Muscle layer of duodenum (tissue), 2 donors: Measurements from ENCODE around the gene PAPOLB.

Source experiments
- H3K27ac ChIP-seq: one replicate; pipeline ENCODE4 v1.7.0; 2013; ENCODE audit warnings: mild to moderate bottlenecking, low read length
- H3K27me3 ChIP-seq: one replicate; pipeline ENCODE4 v1.7.0; 2013; ENCODE audit warnings: low read depth, mild to moderate bottlenecking, control low read depth, low read length
- H3K36me3 ChIP-seq, 2 donors: one replicate each; pipeline ENCODE4 v1.7.0; 2013; ENCODE audit warnings: low read length in 2 of 2, control low read depth in 1 of 2, mild to moderate bottlenecking in 1 of 2; ENCODE audit not compliant: insufficient read depth in 2 of 2, control insufficient read depth in 1 of 2
- H3K4me1 ChIP-seq, 2 donors: one replicate each; pipeline ENCODE4 v1.7.0; 2013; ENCODE audit warnings: low read length in 2 of 2, mild to moderate bottlenecking in 2 of 2, control low read depth in 1 of 2, moderate library complexity in 1 of 2; ENCODE audit not compliant: insufficient read depth in 2 of 2, control insufficient read depth in 1 of 2
- H3K4me3 ChIP-seq, 2 donors: one replicate each; pipeline ENCODE4 v1.7.0; 2013; ENCODE audit warnings: low read length in 2 of 2, low read depth in 1 of 2, mild to moderate bottlenecking in 1 of 2
- H3K9me3 ChIP-seq, 2 donors: one replicate each; pipeline ENCODE4 v1.7.0; 2013; ENCODE audit warnings: low read length in 2 of 2, control low read depth in 1 of 2, mild to moderate bottlenecking in 1 of 2; ENCODE audit not compliant: control insufficient read depth in 1 of 2
- donor health status: healthy.

The PAPOLB gene

GRCh38 chr7:4817178-4817901 lies 44.5 kb downstream of the PAPOLB start:
- Histone ChIP-seq H3K27me3 (no peaks in the 10 kb centered on the region), H3K36me3 (peaks cover 0 to 9% of the 10 kb centered on the region in 2 donors), H3K27ac (no peak overlapping the region), H3K4me1 (no peaks in the 10 kb centered on the region), H3K4me3 (no peak overlapping the region), H3K9me3 (no peaks in the 10 kb centered on the region)

DNA sequence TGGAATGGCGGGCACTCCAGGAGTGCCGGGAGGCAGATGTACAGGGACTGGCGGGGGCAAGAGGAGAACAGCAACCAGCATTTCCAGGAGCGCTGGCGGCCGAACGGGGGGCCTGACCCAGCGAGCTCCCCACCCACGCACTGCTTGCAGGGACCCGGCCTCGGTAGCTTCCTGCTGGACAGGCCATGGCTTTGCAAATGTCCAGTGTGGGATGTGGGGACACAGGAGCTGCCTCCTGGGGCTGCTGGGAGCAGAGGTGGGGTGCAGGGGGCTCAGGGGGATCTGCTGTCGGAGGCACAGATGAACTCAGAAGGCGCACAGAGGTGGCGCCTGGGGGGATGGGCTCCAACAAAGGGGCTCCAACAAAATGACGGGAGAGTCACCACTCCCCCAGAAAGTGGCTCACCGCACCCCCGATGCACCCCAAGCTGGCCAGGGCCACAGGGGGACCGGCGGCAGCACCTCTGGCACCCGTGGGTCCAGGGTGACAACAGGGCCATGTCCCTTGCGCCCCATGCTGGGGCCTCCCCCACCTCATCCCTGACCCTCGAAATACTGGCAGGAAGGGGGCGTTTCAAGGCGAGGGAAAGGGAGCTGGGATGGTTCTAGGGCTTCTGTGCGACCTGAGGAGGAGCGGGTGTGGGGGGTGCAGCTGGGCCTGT lies 45.3 kb downstream of the PAPOLB start:
- no peaks in the 10 kb centered on the region for H3K27me3 ChIP-seq
- no peak overlapping the region for H3K27ac ChIP-seq
- no peaks in the 10 kb centered on the region for H3K4me1 ChIP-seq
- no peak overlapping the region for H3K4me3 ChIP-seq
- H3K36me3 ChIP-seq, result peaks cover 0 to 9% of the 10 kb centered on the region in 2 donors
- no peaks in the 10 kb centered on the region for H3K9me3 ChIP-seq

DNA sequence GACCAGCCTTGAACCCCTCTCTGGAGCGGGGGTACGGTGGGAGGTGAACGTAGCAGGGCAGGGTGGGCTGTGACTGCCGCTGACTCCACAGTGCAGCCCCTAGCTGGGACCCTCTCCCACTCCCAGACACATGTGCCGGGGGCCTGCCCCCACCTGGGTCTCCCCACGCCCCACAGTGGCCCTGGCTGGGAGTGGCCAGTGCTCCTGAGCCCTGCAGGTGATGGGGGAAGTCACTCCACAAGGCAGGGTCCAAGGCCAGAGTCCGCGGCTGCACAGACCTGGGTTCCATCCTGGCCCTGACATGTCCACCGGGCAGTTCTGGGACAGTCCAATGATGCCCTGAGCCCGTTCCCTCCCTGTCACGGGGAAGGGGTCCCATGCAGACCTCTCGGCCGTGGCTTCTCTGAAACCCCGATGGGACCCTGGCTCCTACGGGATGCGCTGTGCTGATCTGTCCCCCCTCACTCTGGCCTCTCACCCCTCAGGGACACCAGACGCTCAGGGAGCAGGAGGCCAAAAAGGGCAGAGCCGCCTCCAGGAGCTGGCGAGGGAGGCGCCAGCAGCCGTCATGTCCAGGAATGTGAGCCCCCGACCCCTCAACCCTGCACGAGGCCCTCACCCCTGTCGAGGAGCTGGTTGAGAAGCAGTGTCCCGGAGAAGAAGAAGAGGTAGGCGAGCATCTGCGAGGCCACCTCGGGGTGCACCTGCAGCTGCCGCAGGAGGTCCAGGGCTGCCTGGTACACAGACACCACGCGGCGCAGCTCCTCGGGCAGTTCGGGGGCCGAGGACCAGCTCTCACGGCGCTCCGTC lies 46.0 kb downstream of the PAPOLB start:
- Histone ChIP-seq H3K9me3 (no peaks in the 10 kb centered on the region), H3K4me1 (no peaks in the 10 kb centered on the region), H3K36me3 (peaks cover 0 to 9% of the 10 kb centered on the region in 2 donors), H3K4me3 (no peak overlapping the region), H3K27ac (no peak overlapping the region), H3K27me3 (no peaks in the 10 kb centered on the region)

- Histone ChIP-seq H3K27ac (no peak overlapping the region), H3K4me1 (no peaks in the 10 kb centered on the region), H3K4me3 (no peak overlapping the region), H3K36me3 (peaks cover 0 to 9% of the 10 kb centered on the region in 2 donors), H3K9me3 (no peaks in the 10 kb centered on the region), H3K27me3 (no peaks in the 10 kb centered on the region)
Observed at GRCh38 chr7:4815121-4815520, 46.7 kb downstream of the PAPOLB start.

GRCh38 chr7:4814433-4814832 lies 47.4 kb downstream of the PAPOLB start:
- H3K27me3 ChIP-seq, result no peaks in the 10 kb centered on the region
- no peak overlapping the region for H3K4me3 ChIP-seq
- no peaks in the 10 kb centered on the region for H3K4me1 ChIP-seq
- H3K36me3 ChIP-seq, result peaks cover 0 to 9% of the 10 kb centered on the region in 2 donors
- H3K9me3 ChIP-seq, result no peaks in the 10 kb centered on the region
- H3K27ac ChIP-seq, result no peak overlapping the region

DNA sequence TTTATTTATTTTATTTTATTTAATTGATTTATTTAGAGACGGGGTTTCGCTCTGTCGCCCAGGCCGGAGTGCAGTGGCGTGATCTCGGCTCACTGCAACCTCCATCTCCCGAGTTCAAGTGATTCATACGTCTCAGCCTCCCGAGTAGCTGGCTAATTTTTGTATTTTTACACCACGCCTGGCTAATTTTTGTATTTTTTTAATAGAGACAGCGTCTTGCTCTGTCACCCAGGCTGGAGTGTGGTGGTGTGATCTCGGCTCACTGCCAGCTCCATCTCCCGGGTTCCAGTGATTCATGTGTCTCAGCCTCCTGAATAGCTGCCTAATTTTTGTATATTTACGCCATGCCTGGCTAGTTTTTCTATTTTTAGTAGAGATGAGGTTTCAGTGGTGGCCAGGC lies 52.2 kb downstream of the PAPOLB start:
- Histone ChIP-seq H3K4me1 (no peaks in the 10 kb centered on the region), H3K36me3 (peaks cover 0 to 9% of the 10 kb centered on the region in 2 donors)

GRCh38 chr7:4809091-4809591 lies 52.7 kb downstream of the PAPOLB start:
- Histone ChIP-seq H3K4me3 (no peak overlapping the region), H3K27ac (no peak overlapping the region)

More for the DNA sequence above, 52.2 kb downstream of the PAPOLB start:
- H3K27me3 ChIP-seq, result no peaks in the 10 kb centered on the region
- no peak overlapping the region for H3K27ac ChIP-seq
- no peaks in the 10 kb centered on the region for H3K9me3 ChIP-seq
- H3K4me3 ChIP-seq, result no peak overlapping the region

GRCh38 chr7:4808565-4808964 lies 53.3 kb downstream of the PAPOLB start:
- no peaks in the 10 kb centered on the region for H3K4me1 ChIP-seq
- H3K27ac ChIP-seq, result no peak overlapping the region
- H3K27me3 ChIP-seq, result no peaks in the 10 kb centered on the region
- H3K9me3 ChIP-seq, result no peaks in the 10 kb centered on the region
- no peak overlapping the region for H3K4me3 ChIP-seq
- peaks cover 0 to 9% of the 10 kb centered on the region in 2 donors for H3K36me3 ChIP-seq

More at GRCh38 chr7:4809091-4809591, 52.7 kb downstream of the PAPOLB start:
- H3K36me3 ChIP-seq, result peaks cover 0 to 9% of the 10 kb centered on the region in 2 donors
- no peaks in the 10 kb centered on the region for H3K4me1 ChIP-seq
- no peaks in the 10 kb centered on the region for H3K27me3 ChIP-seq
- no peaks in the 10 kb centered on the region for H3K9me3 ChIP-seq

GRCh38 chr7:4808026-4808425 lies 53.8 kb downstream of the PAPOLB start:
- H3K9me3 ChIP-seq, result no peaks in the 10 kb centered on the region
- no peaks in the 10 kb centered on the region for H3K4me1 ChIP-seq
- H3K36me3 ChIP-seq, result peaks cover 0 to 4% of the 10 kb centered on the region in 2 donors
- no peak overlapping the region for H3K4me3 ChIP-seq
- no peak overlapping the region for H3K27ac ChIP-seq
- no peaks in the 10 kb centered on the region for H3K27me3 ChIP-seq
